Stimulated activated CD4-positive, alpha-beta T cell treated with anti-CD3 and anti-CD28 coated beads, Interleukin-15, amount 100 ng/mL, for 24 hours (primary cell): ENCODE results near the gene ABL1.

Source experiments
- DNase-seq: peaks from one replicate; pipeline ENCODE4 v3.0.0-alpha.2; 2020

ABL1 gene

GRCh38 chr9:130852801-130853200 is 17.7 kb downstream of the ABL1 start:
- no peak for DNase-seq

- no peak for DNase-seq
Observed at GRCh38 chr9:130854092-130854491, 19.0 kb downstream of the ABL1 start.

GRCh38 chr9:130854835-130855234 is 19.8 kb downstream of the ABL1 start:
- DNase-seq = no peak

DNA sequence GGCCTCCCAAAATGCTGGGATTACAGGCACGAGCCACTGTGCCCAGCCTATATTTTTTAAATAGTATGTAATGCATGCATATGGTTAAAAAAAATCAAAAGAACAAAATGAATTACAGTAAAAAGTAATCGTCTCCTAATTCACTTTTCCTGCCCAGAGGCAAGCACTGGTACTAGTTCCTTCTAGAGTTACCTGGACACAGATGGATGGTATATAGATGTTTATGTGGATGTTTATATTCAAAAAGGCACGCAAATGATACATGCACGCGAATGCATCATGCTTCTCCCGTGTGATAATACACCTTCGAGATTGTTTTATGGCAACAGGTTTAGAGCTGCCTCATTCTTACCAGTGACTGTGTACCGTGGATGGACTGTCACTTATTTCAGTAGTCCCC is 21.4 kb downstream of the ABL1 start:
- no peak for DNase-seq

DNA sequence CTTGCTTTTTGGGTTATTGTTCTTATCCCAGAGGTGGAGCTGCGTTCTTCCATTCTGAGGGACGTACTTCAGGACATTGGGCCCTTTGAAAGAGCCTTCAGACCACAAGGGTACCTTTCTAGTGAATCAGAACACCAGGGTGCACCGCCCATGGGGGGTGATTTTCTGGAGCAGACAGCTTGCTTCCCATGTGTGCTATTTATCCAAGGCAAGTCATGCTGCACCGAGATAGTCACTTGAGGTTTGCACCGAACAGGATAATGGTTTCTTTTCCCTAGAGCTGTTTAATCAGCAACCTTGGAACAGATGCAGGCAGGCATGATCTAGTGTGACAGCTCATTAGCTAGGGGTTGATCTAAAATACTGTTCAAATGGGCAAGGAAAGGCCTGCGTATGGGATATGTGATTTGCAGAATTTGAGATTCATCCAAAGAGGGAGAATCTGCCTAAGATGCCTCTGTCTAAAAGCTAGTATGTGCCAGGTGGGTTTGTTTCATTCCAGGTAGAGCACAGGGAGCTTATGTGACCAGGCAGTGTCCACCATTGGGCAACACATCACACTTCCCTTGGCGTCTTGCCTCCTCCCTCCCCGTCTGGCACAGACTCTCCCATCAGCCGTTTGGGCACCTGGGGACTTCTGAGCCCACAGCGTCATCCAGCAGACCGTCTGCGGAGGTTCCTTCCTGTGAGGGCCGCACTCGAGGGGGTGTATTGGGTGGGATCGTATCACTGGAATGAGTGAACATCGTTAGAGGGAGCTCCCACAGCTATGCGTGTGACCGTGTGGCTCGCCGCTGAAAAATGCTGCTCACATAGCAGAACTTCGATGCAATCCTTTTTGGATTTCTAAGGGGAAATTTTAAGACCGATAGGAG is 23.0 kb downstream of the ABL1 start:
- no peak for DNase-seq

DNA sequence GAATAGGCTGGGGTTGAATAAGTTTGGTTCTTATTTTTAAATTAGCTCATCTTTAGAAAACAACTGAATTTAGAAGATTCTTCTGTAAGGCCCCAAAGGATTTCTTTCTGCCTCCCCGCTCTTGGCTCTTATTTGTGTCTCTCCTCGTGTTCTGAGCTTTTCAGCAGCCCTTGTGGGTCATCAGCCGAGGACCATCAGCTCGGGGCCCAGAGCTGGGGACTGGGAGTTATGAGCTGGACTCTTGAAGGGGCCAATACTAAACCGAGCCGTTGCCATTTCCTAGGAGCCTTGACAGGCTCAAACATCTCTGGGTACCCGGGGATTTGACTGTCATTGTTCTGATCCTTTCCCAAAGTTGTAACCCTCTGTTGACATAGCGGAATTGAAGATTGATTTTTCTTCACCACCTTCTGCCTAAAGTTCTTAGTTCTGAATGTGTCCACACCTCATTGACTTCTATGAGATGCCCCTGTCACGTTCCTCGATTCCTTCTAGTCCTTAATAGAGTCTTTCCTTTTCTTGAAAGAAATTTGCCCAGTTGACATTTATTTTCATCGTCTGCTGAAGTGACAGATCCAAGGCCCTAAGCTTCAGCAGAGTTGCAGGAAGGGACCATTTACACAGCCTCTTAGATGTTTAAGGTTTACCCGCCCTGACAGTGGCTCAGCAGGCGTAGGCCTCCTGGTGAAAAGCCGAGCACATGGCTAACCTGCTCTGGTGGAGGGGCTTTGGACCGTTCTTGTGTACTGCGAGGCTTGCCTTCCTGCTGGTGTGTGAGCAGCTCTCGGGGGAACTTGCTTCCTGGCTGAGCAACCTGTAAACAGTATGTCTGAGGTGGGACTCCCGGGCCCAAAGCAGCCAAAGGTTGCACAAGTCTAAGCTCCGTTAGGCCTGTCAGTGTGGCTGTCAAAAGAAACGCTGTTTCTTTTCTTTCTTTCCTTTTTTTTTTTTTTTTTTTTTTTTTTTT is 24.0 kb downstream of the ABL1 start:
- DNase-seq = no peak

DNA sequence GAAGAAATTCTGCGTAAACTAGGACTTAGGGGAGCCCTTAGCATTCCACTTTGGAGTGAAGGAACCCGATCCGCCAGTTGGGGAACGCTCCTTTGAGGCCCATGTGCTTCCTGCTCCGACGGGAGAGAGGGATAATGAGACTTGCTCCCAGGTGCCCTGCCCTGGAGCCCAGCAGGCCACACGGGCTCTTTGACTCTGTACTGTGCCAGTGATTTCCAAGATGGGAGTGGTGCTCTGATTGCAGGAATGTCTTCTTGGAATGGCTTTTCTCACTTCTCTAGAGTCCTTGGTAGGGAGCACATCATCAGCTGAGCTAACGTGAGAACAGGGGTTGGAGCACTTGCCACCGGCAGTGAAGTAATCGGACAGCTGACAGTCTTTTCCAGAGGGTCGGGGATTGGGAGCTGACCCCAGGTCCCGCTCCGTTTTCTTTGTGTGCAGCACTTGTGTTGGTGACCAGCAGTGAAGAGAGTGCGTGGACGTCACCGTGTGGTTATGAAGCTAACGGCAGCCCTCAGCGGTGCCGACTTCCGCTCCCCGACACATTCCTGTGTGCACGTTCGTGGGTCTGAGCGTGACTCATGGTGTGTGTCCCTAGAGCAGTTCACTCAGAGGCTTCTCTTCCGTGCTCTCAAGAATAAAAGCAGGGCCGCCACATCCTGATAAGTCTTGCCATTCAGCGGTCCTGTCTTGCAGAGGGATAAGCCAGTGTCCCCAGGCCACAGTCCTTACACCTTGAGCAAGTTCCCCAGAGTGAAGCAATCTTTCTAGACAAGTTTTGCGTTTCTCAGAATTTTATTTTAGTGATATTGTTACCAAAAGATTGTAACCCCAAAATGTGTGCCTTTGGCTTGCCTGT is 25.6 kb downstream of the ABL1 start:
- no peak for DNase-seq

DNA sequence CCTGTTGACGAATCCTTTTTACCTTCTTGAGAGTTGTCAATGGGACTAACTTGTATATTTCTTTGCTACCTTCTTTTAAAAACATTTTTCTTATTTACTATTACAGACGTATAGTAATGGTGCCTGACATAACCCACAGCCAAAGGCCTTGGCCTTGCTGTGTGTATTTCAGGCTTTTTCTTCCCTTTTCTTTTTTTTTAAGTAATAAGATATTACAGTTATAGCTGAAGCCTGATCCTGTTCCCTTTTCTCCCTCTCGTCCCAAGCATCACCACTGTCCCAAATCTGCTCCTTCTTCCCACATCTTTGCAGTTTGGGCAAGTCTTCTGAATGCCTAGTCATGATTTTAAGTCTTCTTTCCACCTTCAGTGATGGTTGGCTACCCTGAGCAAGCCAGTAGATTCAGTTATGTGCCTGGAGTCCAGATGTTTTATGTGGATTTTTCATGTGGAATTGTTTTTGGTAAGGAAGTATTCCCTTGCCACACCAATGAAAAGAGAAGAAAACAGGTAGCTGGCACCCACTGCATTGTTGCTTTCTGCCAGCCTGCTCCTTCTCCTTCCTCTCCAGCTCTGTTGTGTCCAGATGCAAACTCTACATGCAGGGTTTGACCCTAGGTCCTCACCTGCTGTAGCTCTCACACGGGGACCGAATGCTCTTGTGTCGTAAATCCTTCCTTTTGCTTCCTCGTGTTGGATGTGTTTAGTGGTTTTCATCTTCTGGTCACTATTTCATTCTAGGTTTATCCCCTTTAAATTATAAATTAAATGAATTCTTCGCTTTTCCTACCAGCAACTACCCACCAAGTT is 26.5 kb downstream of the ABL1 start:
- no peak for DNase-seq

DNA sequence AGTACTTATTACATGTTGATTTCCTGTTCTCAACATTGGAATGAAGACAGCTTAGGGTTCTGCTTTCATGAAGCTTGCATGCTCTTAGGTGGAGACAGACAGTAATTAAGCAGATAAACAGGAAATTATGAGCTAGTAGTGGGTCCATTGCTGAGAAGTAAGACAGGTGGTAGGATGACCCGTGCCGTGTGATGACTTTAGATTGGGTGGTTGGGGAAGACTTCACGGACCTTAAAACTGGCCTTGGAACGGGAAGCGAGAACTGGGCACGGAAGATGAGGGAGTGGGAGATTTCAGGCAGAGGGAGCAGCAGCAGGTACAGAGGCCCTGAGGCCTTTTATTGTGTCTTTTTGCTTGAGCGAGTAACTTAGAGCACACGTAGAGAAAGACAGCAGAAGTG is 27.2 kb downstream of the ABL1 start:
- DNase-seq = no peak

GRCh38 chr9:130862747-130863146 is 27.7 kb downstream of the ABL1 start:
- DNase-seq = no peak

DNA sequence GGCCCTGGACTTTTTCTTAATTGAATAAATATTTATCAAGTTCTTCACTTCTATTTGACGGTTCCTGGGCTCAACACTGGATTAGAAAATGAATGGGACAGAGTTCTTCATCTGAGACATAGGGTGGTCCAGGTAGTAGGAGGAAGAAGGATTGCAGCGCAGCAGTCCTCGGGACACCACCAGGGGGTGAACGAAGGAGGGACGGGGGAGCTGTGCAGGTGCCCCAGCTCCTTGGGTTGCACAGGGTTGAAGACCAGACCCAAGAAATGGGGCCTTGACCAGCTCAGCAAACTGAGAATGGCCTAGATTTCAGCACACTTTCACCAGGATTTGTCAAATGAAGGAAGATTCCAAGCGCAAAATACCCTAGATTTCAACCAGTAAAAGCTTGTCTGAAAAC is 29.5 kb downstream of the ABL1 start:
- no peak for DNase-seq

DNA sequence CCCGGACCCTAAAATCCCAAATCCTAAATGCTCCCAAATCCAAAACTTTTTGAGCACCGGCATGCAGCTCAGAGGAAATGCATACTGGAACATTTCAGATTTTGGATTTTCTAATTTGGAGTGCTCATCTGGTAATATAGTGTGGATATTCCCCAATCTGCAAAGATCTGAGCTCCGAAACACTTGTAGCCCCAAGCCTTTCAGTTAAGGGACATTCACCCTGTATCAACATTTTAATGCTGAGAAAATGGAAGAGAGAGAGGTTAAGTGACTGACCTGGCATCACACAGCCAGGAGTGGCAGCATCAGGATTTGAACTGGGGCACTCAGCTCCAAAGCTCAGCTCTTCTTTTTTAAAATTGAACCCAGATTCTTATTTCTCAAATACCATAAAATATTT is 30.9 kb downstream of the ABL1 start:
- no peak for DNase-seq

DNA sequence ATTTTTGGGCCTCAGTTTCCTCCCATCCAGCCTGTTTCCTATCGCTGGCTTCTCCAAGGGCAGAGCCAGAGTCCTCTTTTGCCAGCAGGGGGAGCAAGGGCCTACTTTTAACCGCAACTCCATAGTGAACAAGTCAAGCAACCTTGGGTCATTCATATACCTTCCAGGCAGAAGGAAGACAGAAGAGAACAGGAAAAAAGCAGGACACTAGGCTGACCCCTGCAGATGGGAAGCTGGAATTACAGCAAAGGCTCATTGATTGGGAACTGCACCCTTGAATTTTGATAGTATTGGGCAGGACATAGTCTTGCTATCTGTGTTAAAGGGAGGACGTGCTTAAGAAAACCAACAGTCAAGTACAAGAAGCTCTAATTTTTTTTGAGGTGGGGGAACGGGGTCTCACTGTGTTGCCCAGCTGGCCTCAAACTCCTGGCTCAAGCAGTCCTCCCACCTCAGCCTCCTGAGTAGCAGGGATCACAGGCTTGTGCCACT is 31.5 kb downstream of the ABL1 start:
- peak; percentile 69 for DNase-seq

DNA sequence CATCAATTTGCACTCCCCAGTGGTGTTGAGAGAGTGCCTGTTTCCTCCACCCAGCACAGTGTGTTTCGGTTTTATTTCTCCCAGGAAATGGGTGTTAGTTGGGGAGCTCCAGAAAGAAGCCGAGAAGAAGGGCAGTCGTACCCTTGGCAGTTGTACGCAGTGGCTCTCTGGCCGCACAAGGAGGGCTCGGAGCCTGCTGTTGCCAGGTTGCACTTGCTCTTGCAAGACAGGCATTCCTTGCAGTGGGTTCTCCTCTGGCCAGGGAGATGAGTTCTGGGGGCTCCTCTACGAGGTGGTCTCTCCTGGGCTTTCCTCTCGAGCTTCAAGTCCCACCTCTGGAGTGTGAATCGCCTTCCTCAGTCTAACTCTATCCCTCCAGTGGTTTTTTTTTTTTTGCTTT is 32.5 kb downstream of the ABL1 start:
- DNase-seq = no peak

- no peak for DNase-seq
Observed at GRCh38 chr9:130868230-130868629, 33.2 kb downstream of the ABL1 start.

- DNase-seq = no peak
Observed at GRCh38 chr9:130869250-130869649, 34.2 kb downstream of the ABL1 start.

GRCh38 chr9:130870491-130871381 is 35.7 kb downstream of the ABL1 start:
- no peak for DNase-seq

DNA sequence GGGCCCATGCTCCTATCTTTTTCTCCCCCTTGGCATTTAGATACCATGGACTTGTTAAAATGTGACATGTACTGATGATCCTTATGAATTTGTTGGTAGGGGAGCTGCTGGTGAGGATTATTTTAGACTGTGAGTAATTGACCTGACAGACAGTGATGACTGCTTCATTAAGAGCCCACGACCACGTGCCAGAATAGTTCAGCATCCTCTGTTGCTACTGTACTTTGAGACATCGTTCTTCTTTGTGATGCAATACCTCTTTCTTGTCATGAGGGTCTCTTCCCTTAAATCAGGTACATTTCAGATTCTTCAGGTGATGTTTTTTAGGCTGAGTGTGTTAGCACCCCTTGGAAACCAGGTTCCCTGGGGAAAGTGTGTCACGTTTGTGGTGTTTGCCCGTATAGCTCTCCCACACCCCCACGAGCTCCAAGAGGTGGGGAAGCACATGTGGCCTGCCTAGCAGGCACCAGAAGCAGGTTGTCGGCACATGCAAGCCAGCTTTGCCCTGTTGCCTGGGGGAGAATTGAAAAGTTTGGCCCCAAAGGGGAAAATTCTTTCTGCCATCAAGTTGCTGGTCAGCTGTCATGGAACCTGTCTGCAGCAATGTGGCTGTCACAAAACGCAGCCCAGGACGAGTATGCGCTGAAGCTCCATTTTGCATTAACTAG is 36.5 kb downstream of the ABL1 start:
- DNase-seq = no peak

DNA sequence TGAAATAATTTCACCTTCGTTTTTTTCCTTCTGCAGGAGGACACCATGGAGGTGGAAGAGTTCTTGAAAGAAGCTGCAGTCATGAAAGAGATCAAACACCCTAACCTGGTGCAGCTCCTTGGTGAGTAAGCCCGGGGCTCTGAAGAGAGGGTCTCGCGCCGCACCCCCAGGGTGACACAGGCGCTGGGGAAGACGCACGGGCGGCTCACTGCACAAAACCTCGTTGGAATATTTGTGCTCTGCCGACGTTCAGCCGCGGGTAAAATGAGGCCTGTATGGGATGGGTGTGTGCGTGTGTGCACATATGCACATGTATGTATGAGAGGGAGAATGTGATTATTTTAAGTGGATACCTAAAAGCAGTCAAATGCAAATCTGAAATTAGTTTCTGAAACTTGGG is 37.0 kb downstream of the ABL1 start:
- DNase-seq = no peak

DNA sequence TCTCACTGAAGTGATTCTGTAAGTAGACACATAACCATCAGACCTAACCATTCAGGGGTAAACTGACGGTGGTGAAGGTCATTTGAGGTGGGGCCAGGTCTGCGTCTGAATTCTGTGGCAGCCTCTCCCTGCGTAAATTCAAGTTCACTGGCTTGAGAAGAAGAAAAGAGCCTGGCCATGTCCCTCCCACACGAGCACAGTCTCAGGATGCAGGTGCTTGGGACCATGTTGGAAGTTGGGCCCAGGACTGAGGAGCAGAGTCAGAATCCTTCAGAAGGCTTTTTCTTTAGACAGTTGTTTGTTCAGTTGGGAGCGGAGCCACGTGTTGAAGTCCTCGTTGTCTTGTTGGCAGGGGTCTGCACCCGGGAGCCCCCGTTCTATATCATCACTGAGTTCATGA is 37.5 kb downstream of the ABL1 start:
- no peak for DNase-seq
